Small intestine (tissue), 7 donors: ENCODE results near the gene ATP2B1. TPM values are rescaled to one million over a fixed set of nuclear protein-coding genes. Genes with fewer than 3 reads are reported as not detected.

Experiments
- DNase-seq, 2 donors: peaks; one replicate each; pipeline versions ENCODE4 v3.0.0 to v3.0.0-alpha.2; 2013
- FAIRE-seq: peaks from 2 replicates; lab custom pipeline; 2012; peaks lifted over from hg19 to GRCh38; lab: Jason Lieb, UNC
- H3K27ac ChIP-seq, 3 donors: one replicate each; pipeline ENCODE4 v1.5.1; 2013; ENCODE audit warnings: low read length in 2 of 3, mild to moderate bottlenecking in 2 of 3, control low read depth in 1 of 3, inconsistent platforms in 1 of 3, low read depth in 1 of 3, moderate library complexity in 1 of 3
- H3K27me3 ChIP-seq, 3 donors: one replicate each; pipeline ENCODE4 v1.6.1; 2013; ENCODE audit warnings: low read length in 3 of 3, inconsistent platforms in 1 of 3; ENCODE audit not compliant: control insufficient read depth in 3 of 3, insufficient read depth in 3 of 3
- H3K36me3 ChIP-seq, 3 donors: one replicate each; pipeline ENCODE4 v1.6.1; 2013; ENCODE audit warnings: low read length in 3 of 3, inconsistent platforms in 1 of 3, low read depth in 1 of 3, mild to moderate bottlenecking in 1 of 3, moderate library complexity in 1 of 3; ENCODE audit not compliant: control insufficient read depth in 3 of 3, insufficient read depth in 2 of 3
- H3K4me1 ChIP-seq, 3 donors: one replicate each; pipeline ENCODE4 v1.6.1; 2013; ENCODE audit warnings: low read length in 2 of 3, inconsistent platforms in 1 of 3, low read depth in 1 of 3, mild to moderate bottlenecking in 1 of 3, moderate library complexity in 1 of 3; ENCODE audit not compliant: control insufficient read depth in 3 of 3, insufficient read depth in 2 of 3
- H3K4me3 ChIP-seq, 3 donors: one replicate each; pipeline ENCODE4 v1.5.1; 2013; ENCODE audit warnings: low read length in 3 of 3, control low read depth in 1 of 3, inconsistent platforms in 1 of 3, low read depth in 1 of 3, mild to moderate bottlenecking in 1 of 3, moderate library complexity in 1 of 3
- H3K9me3 ChIP-seq, 2 donors: one replicate each; pipeline ENCODE4 v1.6.1; 2013; ENCODE audit warnings: low read depth in 1 of 2, low read length in 1 of 2; ENCODE audit not compliant: control insufficient read depth in 2 of 2, insufficient read depth in 1 of 2
- WGBS, 3 donors: extraction: QIAGEN DNeasy Blood & Tissue Kit; methylation state at CpG; one replicate each; pipeline ENCODE4 v1.1.7; 2013; 5-methylcytosine and 5-hydroxymethylcytosine counted together
- polyA plus RNA-seq, 4 donors: library from polyadenylated mRNA; stranded (reverse) in 3 of 4; unstranded in 1 of 4; fragments of 200-250 nt in 3 of 4; fragments of 120-200 nt in 1 of 4; gene quantifications; one replicate each; pipeline versions ENCODE4 v1.2.1 to v1.2.3, GENCODE V29; 2013
- donor health status: healthy with polysubstance abuse.
- donor health status: control.
- donor health status: control.
- donor health status: Bipolar disorder and iron deficiency.
- donor health status: healthy.

ATP2B1 gene
- polyA plus RNA-seq, 4 donors, result 13.2 to 76.2 (median 17.9) TPM

GRCh38 chr12:89544681-89545184 lies 163.9 kb downstream of the ATP2B1 start:
- Histone ChIP-seq H3K4me3 (no peak overlapping the region), H3K4me1 (peaks cover 0 to 10% (median 4%) of the 10 kb centered on the region in 3 donors), H3K27ac (no peak overlapping the region), H3K27me3 (no peaks in the 10 kb centered on the region), H3K9me3 (no peaks in the 10 kb centered on the region), H3K36me3 (no peaks in the 10 kb centered on the region)
- 23 to 37% (median 25%) methylated on average over 6 of the region's 6 CpGs for WGBS, 3 donors
- DNase-seq, result peak in 1 of 2 donors; percentile 49
- FAIRE-seq, result no peak

- DNase-seq, result no peak
- no peak for FAIRE-seq
- Histone ChIP-seq H3K4me3 (no peak overlapping the region), H3K4me1 (peaks cover 0 to 14% (median 4%) of the 10 kb centered on the region in 3 donors), H3K27me3 (no peaks in the 10 kb centered on the region), H3K9me3 (no peaks in the 10 kb centered on the region), H3K27ac (no peak overlapping the region), H3K36me3 (no peaks in the 10 kb centered on the region)
- WGBS, 3 donors, result 54 to 85% (median 79%) methylated on average over 1 of the region's 1 CpG
Observed at GRCh38 chr12:89544022-89544421, 164.6 kb downstream of the ATP2B1 start.

- Histone ChIP-seq H3K27ac (no peak overlapping the region), H3K36me3 (no peaks in the 10 kb centered on the region), H3K27me3 (no peaks in the 10 kb centered on the region), H3K4me1 (peaks cover 0 to 22% (median 4%) of the 10 kb centered on the region in 3 donors), H3K9me3 (no peaks in the 10 kb centered on the region), H3K4me3 (no peak overlapping the region)
- no peak for FAIRE-seq
- 7 to 14% (median 8%) methylated on average over 6 of the region's 6 CpGs for WGBS, 3 donors
- DNase-seq, result peak; percentile 90 to 91
Observed at GRCh38 chr12:89542912-89543592, 165.6 kb downstream of the ATP2B1 start.

- DNase-seq, result no peak
- FAIRE-seq, result no peak
- Histone ChIP-seq H3K4me1 (peaks cover 0 to 27% (median 4%) of the 10 kb centered on the region in 3 donors), H3K4me3 (no peak overlapping the region), H3K36me3 (no peaks in the 10 kb centered on the region), H3K9me3 (no peaks in the 10 kb centered on the region), H3K27ac (no peak overlapping the region), H3K27me3 (no peaks in the 10 kb centered on the region)
- 89 to 95% (median 93%) methylated on average over 2 of the region's 2 CpGs for WGBS, 3 donors
Observed at GRCh38 chr12:89542236-89542635, 166.4 kb downstream of the ATP2B1 start.

GRCh38 chr12:89540586-89540985 lies 168.1 kb downstream of the ATP2B1 start:
- Histone ChIP-seq H3K27ac (no peak overlapping the region), H3K27me3 (no peaks in the 10 kb centered on the region), H3K4me3 (no peak overlapping the region), H3K36me3 (no peaks in the 10 kb centered on the region), H3K4me1 (peaks cover 3 to 30% (median 4%) of the 10 kb centered on the region in 3 donors), H3K9me3 (no peaks in the 10 kb centered on the region)
- no peak for DNase-seq
- no peak for FAIRE-seq
- WGBS, 3 donors, result 61 to 69% (median 67%) methylated on average over 3 of the region's 3 CpGs

GRCh38 chr12:89539426-89540223 lies 169.0 kb downstream of the ATP2B1 start:
- Histone ChIP-seq H3K9me3 (no peaks in the 10 kb centered on the region), H3K36me3 (no peaks in the 10 kb centered on the region), H3K4me3 (no peak overlapping the region), H3K27me3 (no peaks in the 10 kb centered on the region), H3K4me1 (peaks cover 3 to 30% (median 4%) of the 10 kb centered on the region in 3 donors), H3K27ac (no peak overlapping the region)
- 76 to 82% (median 80%) methylated on average over 5 of the region's 5 CpGs for WGBS, 3 donors
- DNase-seq (no peak), FAIRE-seq (no peak)

GRCh38 chr12:89538897-89539296 lies 169.7 kb downstream of the ATP2B1 start:
- H3K36me3 ChIP-seq, result peaks cover 0 to 2% (median 0%) of the 10 kb centered on the region in 3 donors
- no peaks in the 10 kb centered on the region for H3K9me3 ChIP-seq
- no peak for FAIRE-seq
- no peak overlapping the region for H3K27ac ChIP-seq
- 23 to 71% (median 48%) methylated on average over 4 of the region's 4 CpGs for WGBS, 3 donors
- H3K27me3 ChIP-seq, result no peaks in the 10 kb centered on the region
- H3K4me1 ChIP-seq, result peaks cover 3 to 30% (median 4%) of the 10 kb centered on the region in 3 donors
- H3K4me3 ChIP-seq, result no peak overlapping the region
- DNase-seq, result peak; percentile 62 to 78
